Neural crest cell (in vitro differentiated cells): ENCODE measurements around the gene ENTPD1. TPM values are rescaled to one million over a fixed set of nuclear protein-coding genes. Genes with fewer than 3 reads are reported as not detected.

Source experiments
- DNase-seq: peaks from one replicate; pipeline ENCODE4 v3.0.0; 2021; ENCODE audit warnings: low read depth, mixed read lengths, low spot score
- H3K27ac Mint-ChIP-seq: one replicate; pipeline ENCODE4 v1.8.0; 2021; ENCODE audit warnings: mild to moderate bottlenecking, mixed read lengths; ENCODE audit not compliant: unreplicated experiment
- H3K27me3 Mint-ChIP-seq: 2 replicates; pipeline ENCODE4 v1.8.0; 2021; ENCODE audit warnings: low read depth, mild to moderate bottlenecking, mixed read lengths
- H3K36me3 Mint-ChIP-seq: 2 replicates; pipeline ENCODE4 v1.8.0; 2021; ENCODE audit warnings: low read depth, mild to moderate bottlenecking, mixed read lengths
- H3K4me1 Mint-ChIP-seq: 2 replicates; pipeline ENCODE4 v1.8.0; 2021; ENCODE audit warnings: mixed read lengths
- H3K4me3 Mint-ChIP-seq: one replicate; pipeline ENCODE4 v1.8.0; 2021; ENCODE audit warnings: mild to moderate bottlenecking, mixed read lengths
- H3K9me3 Mint-ChIP-seq: 2 replicates; pipeline ENCODE4 v1.8.0; 2021; ENCODE audit warnings: mixed read lengths
- total RNA-seq: library from RNA; stranded (reverse); gene quantifications from 2 replicates; pipeline ENCODE4 v1.2.1, GENCODE V29; 2021
- TF ChIP-seq, protein P1 (sequence below): fragments of 200-600 bp; sonication (generic); conservative IDR thresholded peaks from 2 replicates; pipeline ENCODE4 v1.5.0; 2021; ENCODE audit warnings: antibody characterized with exemption, mild to moderate bottlenecking

Gene ENTPD1
- total RNA-seq, 1 donor from 2014 or later = 0.37 TPM

- H3K4me3 Mint-ChIP-seq = no peak overlapping the region
- no peak overlapping the region for H3K27ac Mint-ChIP-seq
- no peak for DNase-seq
- peaks cover 12% of the 10 kb centered on the region for H3K4me1 Mint-ChIP-seq
- H3K36me3 Mint-ChIP-seq = no peaks in the 10 kb centered on the region
- peaks cover 4% of the 10 kb centered on the region for H3K9me3 Mint-ChIP-seq
- no peaks in the 10 kb centered on the region for H3K27me3 Mint-ChIP-seq
- TF ChIP-seq, protein P1, sequence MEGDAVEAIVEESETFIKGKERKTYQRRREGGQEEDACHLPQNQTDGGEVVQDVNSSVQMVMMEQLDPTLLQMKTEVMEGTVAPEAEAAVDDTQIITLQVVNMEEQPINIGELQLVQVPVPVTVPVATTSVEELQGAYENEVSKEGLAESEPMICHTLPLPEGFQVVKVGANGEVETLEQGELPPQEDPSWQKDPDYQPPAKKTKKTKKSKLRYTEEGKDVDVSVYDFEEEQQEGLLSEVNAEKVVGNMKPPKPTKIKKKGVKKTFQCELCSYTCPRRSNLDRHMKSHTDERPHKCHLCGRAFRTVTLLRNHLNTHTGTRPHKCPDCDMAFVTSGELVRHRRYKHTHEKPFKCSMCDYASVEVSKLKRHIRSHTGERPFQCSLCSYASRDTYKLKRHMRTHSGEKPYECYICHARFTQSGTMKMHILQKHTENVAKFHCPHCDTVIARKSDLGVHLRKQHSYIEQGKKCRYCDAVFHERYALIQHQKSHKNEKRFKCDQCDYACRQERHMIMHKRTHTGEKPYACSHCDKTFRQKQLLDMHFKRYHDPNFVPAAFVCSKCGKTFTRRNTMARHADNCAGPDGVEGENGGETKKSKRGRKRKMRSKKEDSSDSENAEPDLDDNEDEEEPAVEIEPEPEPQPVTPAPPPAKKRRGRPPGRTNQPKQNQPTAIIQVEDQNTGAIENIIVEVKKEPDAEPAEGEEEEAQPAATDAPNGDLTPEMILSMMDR = no peak
Observed at GRCh38 chr10:95783741-95784140, 27.8 kb downstream of the ENTPD1 start.

DNA sequence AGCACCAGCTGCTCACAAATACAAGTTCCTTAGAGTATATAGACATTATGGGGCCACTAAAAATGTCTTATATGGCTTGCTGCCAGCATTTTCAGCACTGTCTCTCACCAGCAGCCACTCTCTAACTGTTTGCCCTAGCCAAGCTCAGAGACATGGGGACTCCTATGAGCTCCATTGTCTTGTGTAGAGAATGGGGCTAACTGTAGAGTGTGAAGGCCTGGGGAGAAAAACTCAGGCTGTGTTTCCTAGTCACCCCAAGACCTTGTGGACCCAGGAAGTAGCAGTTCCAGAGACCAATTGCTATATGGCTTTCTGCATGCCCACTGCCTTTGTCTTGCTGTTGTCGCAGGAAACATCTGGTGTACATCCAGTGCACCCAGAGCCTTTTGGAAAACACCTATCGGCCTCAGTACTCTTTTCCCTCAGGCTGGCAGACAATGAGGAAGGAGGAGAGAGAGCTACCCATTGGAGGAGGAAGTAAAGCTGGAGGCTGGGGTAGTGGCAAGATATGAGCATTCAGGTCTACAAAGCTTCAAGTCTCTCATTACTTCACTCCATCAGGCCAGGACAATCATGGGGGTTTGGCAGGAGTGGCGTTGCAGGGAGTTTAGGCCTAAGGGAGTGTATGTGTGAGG is 28.4 kb downstream of the ENTPD1 start:
- DNase-seq = no peak
- peaks cover 12% of the 10 kb centered on the region for H3K4me1 Mint-ChIP-seq
- H3K9me3 Mint-ChIP-seq = no peaks in the 10 kb centered on the region
- H3K36me3 Mint-ChIP-seq = no peaks in the 10 kb centered on the region
- TF ChIP-seq, protein P1 = no peak
- no peaks in the 10 kb centered on the region for H3K27me3 Mint-ChIP-seq
- no peak overlapping the region for H3K27ac Mint-ChIP-seq
- H3K4me3 Mint-ChIP-seq = no peak overlapping the region

DNA sequence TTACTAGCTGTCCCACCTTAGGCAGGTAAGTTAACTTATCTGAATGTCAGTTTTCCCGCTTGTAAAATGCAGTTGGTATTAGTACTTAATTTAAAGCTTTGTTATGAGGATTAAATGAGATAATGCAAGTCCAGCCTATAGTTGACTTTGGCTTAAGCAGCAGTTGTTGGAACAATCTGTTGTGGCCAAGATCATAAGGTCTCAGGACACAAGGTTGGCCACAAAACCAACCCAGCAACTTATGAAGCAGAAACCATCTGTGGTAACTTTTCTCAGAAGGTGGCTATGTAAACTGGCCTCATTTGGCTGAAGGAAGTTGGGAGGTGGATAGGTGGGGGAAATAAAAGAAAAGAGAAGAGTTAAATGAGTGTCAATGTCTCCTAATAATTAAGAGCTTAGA is 29.4 kb downstream of the ENTPD1 start:
- Mint-ChIP-seq H3K36me3 (no peaks in the 10 kb centered on the region), H3K27me3 (no peaks in the 10 kb centered on the region), H3K27ac (no peak overlapping the region), H3K4me3 (no peak overlapping the region), H3K9me3 (no peaks in the 10 kb centered on the region), H3K4me1 (peaks cover 12% of the 10 kb centered on the region)
- TF ChIP-seq, protein P1 = no peak
- no peak for DNase-seq

GRCh38 chr10:95785942-95786669 is 30.1 kb downstream of the ENTPD1 start:
- Mint-ChIP-seq H3K4me3 (no peak overlapping the region), H3K4me1 (peaks cover 12% of the 10 kb centered on the region), H3K36me3 (no peaks in the 10 kb centered on the region), H3K27me3 (no peaks in the 10 kb centered on the region), H3K27ac (no peak overlapping the region), H3K9me3 (no peaks in the 10 kb centered on the region)
- TF ChIP-seq, protein P1 = no peak
- DNase-seq = no peak

GRCh38 chr10:95787447-95787846 is 31.5 kb downstream of the ENTPD1 start:
- Mint-ChIP-seq H3K27me3 (no peaks in the 10 kb centered on the region), H3K36me3 (no peaks in the 10 kb centered on the region), H3K27ac (no peak overlapping the region), H3K4me3 (no peak overlapping the region), H3K9me3 (no peaks in the 10 kb centered on the region), H3K4me1 (peaks cover 12% of the 10 kb centered on the region)
- TF ChIP-seq, protein P1 = no peak
- no peak for DNase-seq
